OCI-LY7 (cell line): ENCODE data around the gene TAB2. TPM values are rescaled to one million over a fixed set of nuclear protein-coding genes. Genes with fewer than 3 reads are reported as not detected.

Experiments
- BruUV-seq: library from RNA; stranded (reverse); fragments of 400-500 nt; replicated peaks from 2 replicates; lab custom pipeline; 2021; lab: Mats Ljungman, UMichigan
- CTCF ChIA-PET: fragments of 300-600 bp; sonication (Branson Sonifier 250); formaldehyde crosslinking; loops from one replicate; lab custom pipeline; 2022; ENCODE audit warnings: antibody characterized with exemption; ENCODE audit not compliant: unreplicated experiment; lab: Charles Lee
- POLR2A ChIA-PET: fragments of 300-600 bp; sonication (Branson Sonifier 250); formaldehyde crosslinking; loops from one replicate; lab custom pipeline; 2022; ENCODE audit warnings: antibody characterized with exemption; lab: Charles Lee
- DNase-seq: peaks from one replicate; pipeline ENCODE4 v3.0.0-alpha.2; 2015; ENCODE audit warnings: low spot score
- H2AFZ ChIP-seq: fragments of 200-600 bp; sonication (generic), shearing (Covaris generic); 2 replicates; pipeline ENCODE4 v1.6.1; 2014; ENCODE audit warnings: mild to moderate bottlenecking, antibody characterized with exemption, low read length, moderate library complexity
- H3K27ac ChIP-seq: fragments of 200-600 bp; sonication (generic); 2 replicates; pipeline ENCODE4 v1.5.1; 2014; ENCODE audit warnings: mixed run types, low read depth, mild to moderate bottlenecking, moderate library complexity, low read length, inconsistent platforms; ENCODE audit not compliant: poor library complexity, severe bottlenecking
- H3K36me3 ChIP-seq: fragments of 200-600 bp; sonication (generic); 2 replicates; pipeline ENCODE4 v1.6.1; 2014; ENCODE audit warnings: mild to moderate bottlenecking, antibody characterized with exemption, low read length, moderate library complexity, mixed read lengths; ENCODE audit not compliant: insufficient read depth
- H3K4me1 ChIP-seq: fragments of 200-600 bp; sonication (generic); 2 replicates; pipeline ENCODE4 v1.5.1; 2014; ENCODE audit warnings: mild to moderate bottlenecking, low read length; ENCODE audit not compliant: insufficient read depth, poor library complexity, severe bottlenecking
- H3K4me2 ChIP-seq: fragments of 200-600 bp; sonication (generic); 2 replicates; pipeline ENCODE4 v1.6.1; 2014; ENCODE audit warnings: mild to moderate bottlenecking, low read length
- H3K4me3 ChIP-seq: fragments of 200-600 bp; sonication (generic); 2 replicates; pipeline ENCODE4 v1.5.1; 2014; ENCODE audit warnings: mild to moderate bottlenecking, low read depth, low read length; ENCODE audit not compliant: poor library complexity, severe bottlenecking
- H3K79me2 ChIP-seq: fragments of 200-600 bp; sonication (generic); 2 replicates; pipeline ENCODE4 v1.6.1; 2016; ENCODE audit warnings: low read depth, mild to moderate bottlenecking, low read length, moderate library complexity, mixed read lengths; ENCODE audit not compliant: insufficient read depth
- H3K9me2 ChIP-seq: fragments of 200-600 bp; sonication (generic); 2 replicates; pipeline ENCODE4 v1.6.1; 2016; ENCODE audit warnings: mild to moderate bottlenecking, low read length, mixed read lengths; ENCODE audit not compliant: insufficient read depth
- H3K9me3 ChIP-seq: fragments of 200-600 bp; sonication (generic); 2 replicates; pipeline ENCODE4 v1.6.1; 2014; ENCODE audit warnings: mild to moderate bottlenecking, mixed run types, low read length, mixed read lengths
- H4K20me1 ChIP-seq: fragments of 200-600 bp; sonication (generic); 2 replicates; pipeline ENCODE4 v1.6.1; 2014; ENCODE audit warnings: mild to moderate bottlenecking, antibody characterized with exemption, low read length, moderate library complexity, mixed read lengths; ENCODE audit not compliant: insufficient read depth
- EZH2phosphoT487 ChIP-seq: fragments of 200-600 bp; sonication (generic); IDR thresholded peaks from 2 replicates; pipeline ENCODE4 v1.6.1; 2018; ENCODE audit warnings: low read depth, borderline replicate concordance, mild to moderate bottlenecking, mixed run types, antibody characterized with exemption, low read length, moderate library complexity, mixed read lengths
- intact Hi-C: fragments of 100-400 bp; cut with micrococcal nuclease; formaldehyde crosslinking; loops from one replicate; pipeline ENCODE4 v1.10.0; 2022; ENCODE audit not compliant: unreplicated experiment
- total RNA-seq, 2 experiments: library from RNA; depleted of rRNA in 1 of 2; stranded (reverse); fragments of >200 nt in 1 of 2; shearing (Covaris generic) in 1 of 2; gene quantifications; 2 replicates each; pipeline ENCODE4 v1.2.3, GENCODE V29; 2014 to 2022
- TF ChIP-seq, protein P1 (sequence below): fragments of 200-600 bp; sonication (generic); conservative IDR thresholded peaks from 2 replicates; pipeline ENCODE4 v1.5.1; 2014; ENCODE audit warnings: mild to moderate bottlenecking, antibody characterized with exemption, low read length, moderate library complexity, mixed read lengths

The TAB2 gene
- total RNA-seq, 2 experiments from 2014 or later: 17.3 to 35.8 TPM

DNA sequence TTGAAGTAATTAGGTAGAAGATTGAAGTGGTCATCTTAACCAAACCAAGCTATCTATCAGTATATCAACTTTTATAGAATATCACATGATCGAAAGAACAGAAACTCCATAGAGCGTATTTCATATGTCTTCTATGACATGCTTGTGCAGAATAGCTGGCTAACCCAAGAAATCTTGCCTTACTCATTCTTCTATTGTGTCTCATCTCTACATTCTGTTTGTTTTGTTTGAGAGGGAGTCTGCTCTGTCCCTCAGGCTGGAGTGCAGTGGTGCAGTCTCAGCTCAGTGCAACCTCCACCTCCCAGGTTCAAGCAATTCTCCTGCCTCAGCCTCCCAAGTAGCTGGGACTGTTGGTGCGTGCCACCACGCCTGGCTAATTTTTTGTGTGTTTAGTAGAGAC, 10.6 kb downstream of the TAB2 start:
- H4K20me1 ChIP-seq: peaks cover 53% of the 10 kb centered on the region
- H3K79me2 ChIP-seq: peaks cover 100% of the 10 kb centered on the region
- no peaks in the 10 kb centered on the region for H3K36me3 ChIP-seq
- ChIA-PET POLR2A (interaction anchor here (1.2 kb wide), 1 partner anchor 20 kb away, joined by 3 read pairs; no protein-coding TSS in a partner anchor), CTCF (interaction anchor here (0.6 kb wide), 1 partner anchor 38 kb away, joined by 3 read pairs; no protein-coding TSS in a partner anchor)
- no TSS peak for BruUV-seq
- H3K9me3 ChIP-seq: no peaks in the 10 kb centered on the region
- no peak overlapping the region for H3K27ac ChIP-seq
- H2AFZ ChIP-seq: no peak overlapping the region
- intact Hi-C loops: no loop called here
- no peaks in the 10 kb centered on the region for H3K9me2 ChIP-seq
- no peak for DNase-seq
- H3K4me3 ChIP-seq: no peak overlapping the region
- H3K4me1 ChIP-seq: peaks cover 15% of the 10 kb centered on the region
- H3K4me2 ChIP-seq: no peak overlapping the region
- TF ChIP-seq EZH2phosphoT487: no peak
- TF ChIP-seq, protein P1, sequence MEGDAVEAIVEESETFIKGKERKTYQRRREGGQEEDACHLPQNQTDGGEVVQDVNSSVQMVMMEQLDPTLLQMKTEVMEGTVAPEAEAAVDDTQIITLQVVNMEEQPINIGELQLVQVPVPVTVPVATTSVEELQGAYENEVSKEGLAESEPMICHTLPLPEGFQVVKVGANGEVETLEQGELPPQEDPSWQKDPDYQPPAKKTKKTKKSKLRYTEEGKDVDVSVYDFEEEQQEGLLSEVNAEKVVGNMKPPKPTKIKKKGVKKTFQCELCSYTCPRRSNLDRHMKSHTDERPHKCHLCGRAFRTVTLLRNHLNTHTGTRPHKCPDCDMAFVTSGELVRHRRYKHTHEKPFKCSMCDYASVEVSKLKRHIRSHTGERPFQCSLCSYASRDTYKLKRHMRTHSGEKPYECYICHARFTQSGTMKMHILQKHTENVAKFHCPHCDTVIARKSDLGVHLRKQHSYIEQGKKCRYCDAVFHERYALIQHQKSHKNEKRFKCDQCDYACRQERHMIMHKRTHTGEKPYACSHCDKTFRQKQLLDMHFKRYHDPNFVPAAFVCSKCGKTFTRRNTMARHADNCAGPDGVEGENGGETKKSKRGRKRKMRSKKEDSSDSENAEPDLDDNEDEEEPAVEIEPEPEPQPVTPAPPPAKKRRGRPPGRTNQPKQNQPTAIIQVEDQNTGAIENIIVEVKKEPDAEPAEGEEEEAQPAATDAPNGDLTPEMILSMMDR: no peak

DNA sequence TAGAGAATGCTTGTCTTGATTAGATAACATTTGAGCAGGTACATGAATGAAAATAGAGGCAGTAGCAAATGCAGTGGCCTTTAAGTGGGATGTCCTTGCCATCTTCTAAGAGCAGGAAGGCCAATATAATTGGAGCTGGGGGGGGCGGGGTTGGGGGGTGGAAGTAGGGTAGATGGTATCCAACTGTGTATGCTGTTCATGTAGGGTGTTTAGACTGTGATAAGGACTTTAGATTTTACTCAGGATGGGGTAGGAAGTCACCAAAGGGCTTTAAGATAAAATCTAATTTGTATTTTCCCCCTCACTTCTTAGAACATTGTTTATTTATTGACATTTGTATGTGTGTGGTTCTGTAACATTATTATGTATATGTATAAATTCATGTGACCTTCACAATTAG, 12.0 kb downstream of the TAB2 start:
- BruUV-seq: no TSS peak
- H2AFZ ChIP-seq: no peak overlapping the region

DNA sequence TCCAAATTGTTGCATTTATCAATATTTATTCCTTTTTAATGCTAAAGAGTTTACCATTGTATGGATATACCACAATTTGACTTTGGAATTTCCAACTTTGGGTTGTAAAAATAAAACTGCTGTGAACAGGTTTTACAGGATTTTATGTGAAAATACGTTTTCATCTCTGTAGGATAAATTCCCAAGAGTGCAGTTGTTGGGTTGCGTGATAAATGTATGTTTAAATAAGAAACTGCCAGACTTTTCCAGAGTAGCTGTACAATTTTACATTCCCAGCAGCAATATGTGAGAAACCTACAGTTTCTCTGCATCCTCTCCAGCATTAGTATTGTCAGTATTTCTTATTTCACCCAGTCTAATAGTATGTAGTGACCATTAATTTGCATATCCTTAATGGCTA, 12.6 kb downstream of the TAB2 start:
- Histone ChIP-seq H3K79me2 (peaks cover 100% of the 10 kb centered on the region), H3K4me2 (no peak overlapping the region), H3K9me2 (no peaks in the 10 kb centered on the region), H3K4me1 (no peaks in the 10 kb centered on the region), H3K9me3 (no peaks in the 10 kb centered on the region), H2AFZ (no peak overlapping the region), H3K27ac (no peak overlapping the region), H4K20me1 (peaks cover 43% of the 10 kb centered on the region), H3K4me3 (no peak overlapping the region), H3K36me3 (no peaks in the 10 kb centered on the region)
- DNase-seq: no peak
- no TSS peak for BruUV-seq
- CTCF ChIA-PET: no interaction called here
- intact Hi-C loops: no loop called here
- no peak for TF ChIP-seq EZH2phosphoT487
- TF ChIP-seq, protein P1: no peak
- POLR2A ChIA-PET: interaction anchor here (3.3 kb wide), 1 partner anchor 8 kb away, joined by 17 read pairs; no protein-coding TSS in a partner anchor

More for the DNA sequence above, 12.0 kb downstream of the TAB2 start:
- no peak for TF ChIP-seq EZH2phosphoT487
- TF ChIP-seq, protein P1: no peak
- Histone ChIP-seq H3K4me2 (no peak overlapping the region), H3K4me3 (no peak overlapping the region), H3K36me3 (no peaks in the 10 kb centered on the region), H3K79me2 (peaks cover 100% of the 10 kb centered on the region), H4K20me1 (peaks cover 49% of the 10 kb centered on the region), H3K9me3 (no peaks in the 10 kb centered on the region), H3K27ac (no peak overlapping the region), H3K4me1 (peaks cover under 1% of the 10 kb centered on the region), H3K9me2 (no peaks in the 10 kb centered on the region)
- POLR2A ChIA-PET: interaction anchor here (0.5 kb wide), 1 partner anchor 626 kb away, joined by 3 read pairs; no protein-coding TSS in a partner anchor
- DNase-seq: no peak
- CTCF ChIA-PET: no interaction called here
- intact Hi-C loops: no loop called here
